HEK293 (cell line): ENCODE measurements around the gene SEMA7A.

Source experiments
- CTCF ChIA-PET: fragments of 350-600 bp; formaldehyde crosslinking; extraction: SDS; loops from one replicate; lab custom pipeline; 2021; ENCODE audit warnings: antibody characterized with exemption; lab: Yijun Ruan, JAX
- POLR2A ChIA-PET: fragments of 300-600 bp; formaldehyde crosslinking; extraction: SDS; loops from one replicate; lab custom pipeline; 2020; ENCODE audit warnings: antibody characterized with exemption, inconsistent platforms; lab: Yijun Ruan, JAX
- H3K27ac ChIP-seq: fragments of 200-500 bp; sonication (Bioruptor generic); 2 replicates; pipeline ENCODE4 v1.5.1; 2014; ENCODE audit warnings: low read depth, low read length, control low read depth, inconsistent platforms; ENCODE audit errors: extremely low read depth
- H3K36me3 ChIP-seq, 2 experiments: fragments of 200-500 bp in 1 of 2; sonication (Bioruptor generic) in 1 of 2; 1 replicate in 1 of 2; 2 replicates in 1 of 2; pipeline ENCODE4 v1.5.1; 2014 to 2017; ENCODE audit warnings: inconsistent platforms in 2 of 2, low read length in 2 of 2; ENCODE audit not compliant: control insufficient read depth in 2 of 2, insufficient read depth in 1 of 2
- H3K4me1 ChIP-seq: fragments of 200-500 bp; sonication (Bioruptor generic); 2 replicates; pipeline ENCODE4 v1.5.1; 2014; ENCODE audit warnings: mild to moderate bottlenecking, low read length, inconsistent platforms; ENCODE audit not compliant: control insufficient read depth, insufficient read depth
- H3K4me3 ChIP-seq: 2 replicates; pipeline ENCODE4 v1.5.1; 2011; ENCODE audit warnings: low read depth, mild to moderate bottlenecking, control low read depth, low read length, moderate library complexity
- H3K9me3 ChIP-seq: fragments of 200-500 bp; sonication (Bioruptor generic); 2 replicates; pipeline ENCODE4 v1.5.1; 2014; ENCODE audit warnings: low read depth, low read length, inconsistent platforms; ENCODE audit not compliant: control insufficient read depth, insufficient read depth
- HOXA7 ChIP-seq: sonication (generic); formaldehyde crosslinking; IDR thresholded peaks from 2 replicates; pipeline ENCODE4 v1.8.1; 2022; ENCODE audit warnings: missing genetic modification reagents, borderline replicate concordance
- IKZF3 ChIP-seq: fragments of 450-650 bp; IDR thresholded peaks from 2 replicates; pipeline ENCODE4 v1.5.0; 2018; ENCODE audit warnings: missing biosample characterization, mild to moderate bottlenecking, missing genetic modification characterization, moderate library complexity
- KLF8 ChIP-seq: fragments of 450-650 bp; formaldehyde crosslinking; IDR thresholded peaks from 2 replicates; pipeline ENCODE4 v1.5.1; 2016; ENCODE audit warnings: missing biosample characterization, missing genetic modification characterization
- PATZ1 ChIP-seq: fragments of 450-650 bp; formaldehyde crosslinking; IDR thresholded peaks from 2 replicates; pipeline ENCODE4 v1.5.1; 2016; ENCODE audit warnings: missing biosample characterization, missing genetic modification characterization
- SALL2 ChIP-seq: fragments of 450-650 bp; formaldehyde crosslinking; IDR thresholded peaks from 2 replicates; pipeline ENCODE4 v1.5.0; 2017; ENCODE audit warnings: missing biosample characterization, mild to moderate bottlenecking, missing genetic modification characterization, borderline replicate concordance
- ZNF146 ChIP-seq: fragments of 450-650 bp; formaldehyde crosslinking; IDR thresholded peaks from 2 replicates; pipeline ENCODE4 v1.5.1; 2016; ENCODE audit warnings: missing biosample characterization, missing genetic modification characterization
- ZNF18 ChIP-seq: fragments of 450-650 bp; formaldehyde crosslinking; IDR thresholded peaks from 2 replicates; pipeline ENCODE4 v1.5.1; 2016; ENCODE audit warnings: missing biosample characterization, missing genetic modification characterization
- ZNF184 ChIP-seq: fragments of 450-650 bp; IDR thresholded peaks from 2 replicates; pipeline ENCODE4 v1.5.1; 2018; ENCODE audit warnings: missing biosample characterization, mild to moderate bottlenecking, missing genetic modification characterization
- ZNF2 ChIP-seq: fragments of 450-650 bp; formaldehyde crosslinking; IDR thresholded peaks from 2 replicates; pipeline ENCODE4 v1.5.1; 2016; ENCODE audit warnings: missing biosample characterization, missing genetic modification characterization
- ZNF274 ChIP-seq, 2 experiments: fragments of 200-500 bp in 1 of 2; fragments of 450-650 bp in 1 of 2; sonication (Bioruptor generic) in 1 of 2; formaldehyde crosslinking in 1 of 2; IDR thresholded peaks; 2 replicates each; pipeline versions ENCODE4 v1.5.1 to v1.6.1; 2014 to 2016; ENCODE audit warnings: borderline replicate concordance in 1 of 2, inconsistent platforms in 1 of 2, low read length in 1 of 2, missing biosample characterization in 1 of 2, missing genetic modification characterization in 1 of 2
- ZNF37A ChIP-seq: fragments of 450-650 bp; IDR thresholded peaks from 2 replicates; pipeline ENCODE4 v1.5.1; 2018; ENCODE audit warnings: missing biosample characterization, missing genetic modification characterization
- ZNF398 ChIP-seq: fragments of 450-650 bp; formaldehyde crosslinking; IDR thresholded peaks from 2 replicates; pipeline ENCODE4 v1.5.1; 2017; ENCODE audit warnings: missing biosample characterization, missing genetic modification characterization
- ZNF423 ChIP-seq: fragments of 450-650 bp; formaldehyde crosslinking; IDR thresholded peaks from 2 replicates; pipeline ENCODE4 v1.5.1; 2016; ENCODE audit warnings: missing biosample characterization, missing genetic modification characterization
- ZNF530 ChIP-seq: fragments of 450-650 bp; formaldehyde crosslinking; IDR thresholded peaks from 2 replicates; pipeline ENCODE4 v1.5.1; 2016; ENCODE audit warnings: low read depth, missing biosample characterization, missing genetic modification characterization
- ZNF555 ChIP-seq: fragments of 450-650 bp; formaldehyde crosslinking; conservative IDR thresholded peaks from 2 replicates; pipeline ENCODE4 v1.5.1; 2017; ENCODE audit warnings: missing biosample characterization, mild to moderate bottlenecking, missing genetic modification characterization, inconsistent platforms
- ZNF600 ChIP-seq: fragments of 450-650 bp; formaldehyde crosslinking; IDR thresholded peaks from 2 replicates; pipeline ENCODE4 v1.5.1; 2016; ENCODE audit warnings: missing biosample characterization, missing genetic modification characterization
- ZNF624 ChIP-seq: fragments of 450-650 bp; formaldehyde crosslinking; IDR thresholded peaks from 2 replicates; pipeline ENCODE4 v1.5.1; 2017; ENCODE audit warnings: missing biosample characterization, missing genetic modification characterization
- ZNF837 ChIP-seq: fragments of 450-650 bp; formaldehyde crosslinking; IDR thresholded peaks from 2 replicates; pipeline ENCODE4 v1.5.1; 2016; ENCODE audit warnings: missing biosample characterization, missing genetic modification characterization
- ZSCAN30 ChIP-seq: fragments of 450-650 bp; IDR thresholded peaks from 2 replicates; pipeline ENCODE4 v1.5.1; 2018; ENCODE audit warnings: missing biosample characterization, mild to moderate bottlenecking, missing genetic modification characterization, moderate library complexity
- TF ChIP-seq, protein P1 (sequence below): fragments of 450-650 bp; formaldehyde crosslinking; IDR thresholded peaks from 2 replicates; pipeline ENCODE4 v1.5.1; 2016; ENCODE audit warnings: missing biosample characterization, missing genetic modification characterization
- TF ChIP-seq, protein P2 (sequence below): fragments of 450-650 bp; formaldehyde crosslinking; IDR thresholded peaks from 2 replicates; pipeline ENCODE4 v1.5.1; 2016; ENCODE audit warnings: missing biosample characterization, missing genetic modification characterization

Gene SEMA7A

DNA sequence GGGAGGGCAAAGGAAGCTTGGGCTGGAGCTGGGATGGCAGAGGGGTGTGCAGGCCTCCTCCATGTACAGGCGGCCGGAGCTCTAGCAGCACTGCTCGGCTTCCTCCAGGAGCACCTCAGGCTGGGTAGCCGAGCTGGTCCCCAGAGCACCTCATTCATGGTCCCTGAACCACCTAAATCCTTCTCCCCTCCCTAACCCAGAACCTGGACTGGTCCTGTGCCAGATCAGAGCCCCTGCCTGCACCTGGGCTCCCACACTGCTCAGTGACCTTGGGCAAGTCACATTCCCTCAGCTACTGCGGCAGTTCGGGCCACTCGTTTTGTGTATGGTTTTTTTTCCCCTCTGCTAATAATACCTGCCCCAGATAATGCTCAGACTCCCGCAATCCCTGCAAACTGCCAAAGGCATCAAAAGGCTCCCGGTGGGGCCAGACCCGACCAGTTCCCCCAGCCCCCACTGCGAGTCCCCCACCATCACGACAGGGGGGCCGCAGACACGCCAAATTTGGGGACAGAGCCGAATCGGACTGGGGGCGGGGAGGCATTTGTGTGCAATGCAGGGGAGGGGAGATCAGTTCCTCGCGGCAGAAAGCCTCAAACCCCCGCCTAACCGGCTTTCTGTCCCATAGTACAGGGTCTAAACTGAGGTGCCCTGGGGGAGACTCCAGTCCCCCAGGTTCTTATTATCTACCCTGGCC, 1.3 kb downstream of the SEMA7A start (continued):
- TF ChIP-seq ZNF398 (tag by site-specific recombination) = no peak
- TF ChIP-seq ZNF555 (tag by site-specific recombination) = no peak
- no peak for TF ChIP-seq SALL2
- TF ChIP-seq PATZ1 (tag by site-specific recombination) = 0 out of 2 replicates have a peak, but pooled peaks have one; percentile 38
- TF ChIP-seq, protein P1, sequence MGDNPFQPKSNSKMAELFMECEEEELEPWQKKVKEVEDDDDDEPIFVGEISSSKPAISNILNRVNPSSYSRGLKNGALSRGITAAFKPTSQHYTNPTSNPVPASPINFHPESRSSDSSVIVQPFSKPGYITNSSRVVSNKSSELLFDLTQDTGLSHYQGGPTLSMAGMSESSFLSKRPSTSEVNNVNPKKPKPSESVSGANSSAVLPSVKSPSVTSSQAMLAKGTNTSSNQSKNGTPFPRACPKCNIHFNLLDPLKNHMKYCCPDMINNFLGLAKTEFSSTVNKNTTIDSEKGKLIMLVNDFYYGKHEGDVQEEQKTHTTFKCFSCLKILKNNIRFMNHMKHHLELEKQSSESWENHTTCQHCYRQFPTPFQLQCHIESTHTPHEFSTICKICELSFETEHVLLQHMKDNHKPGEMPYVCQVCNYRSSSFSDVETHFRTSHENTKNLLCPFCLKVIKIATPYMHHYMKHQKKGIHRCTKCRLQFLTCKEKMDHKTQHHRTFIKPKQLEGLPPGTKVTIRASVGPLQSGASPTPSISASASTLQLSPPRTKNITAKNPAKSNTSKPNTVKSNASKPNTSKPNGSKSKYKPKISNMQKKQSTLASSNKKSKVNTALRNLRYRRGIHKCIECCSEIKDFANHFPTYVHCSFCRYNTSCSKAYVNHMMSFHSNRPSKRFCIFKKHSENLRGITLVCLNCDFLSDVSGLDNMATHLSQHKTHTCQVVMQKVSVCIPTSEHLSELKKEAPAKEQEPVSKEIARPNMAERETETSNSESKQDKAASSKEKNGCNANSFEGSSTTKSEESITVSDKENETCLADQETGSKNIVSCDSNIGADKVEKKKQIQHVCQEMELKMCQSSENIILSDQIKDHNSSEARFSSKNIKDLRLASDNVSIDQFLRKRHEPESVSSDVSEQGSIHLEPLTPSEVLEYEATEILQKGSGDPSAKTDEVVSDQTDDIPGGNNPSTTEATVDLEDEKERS (tag by site-specific recombination) = no peak
- no peak for TF ChIP-seq IKZF3 (tag by site-specific recombination)
- 0 out of 2 replicates have a peak, but pooled peaks have one; percentile 34 for TF ChIP-seq ZNF600
- no peak for TF ChIP-seq KLF8 (tag by site-specific recombination)
- no peak for TF ChIP-seq ZNF184 (tag by site-specific recombination)
- no peak for TF ChIP-seq ZNF146 (tag by site-specific recombination)
- TF ChIP-seq ZNF2 (tag by site-specific recombination) = no peak
- no peak for TF ChIP-seq ZNF530 (tag by site-specific recombination)
- no peak for TF ChIP-seq ZNF837
- TF ChIP-seq ZNF37A = no peak
- TF ChIP-seq ZNF274 (IDR thresholded peaks at IDR 0.05; ENCODE audit: low read length) = no peak
- no peak for TF ChIP-seq ZNF274 (tag by site-specific recombination; IDR thresholded peaks at IDR 0.05; ENCODE audit: borderline replicate concordance)
- no peak for TF ChIP-seq ZNF423 (tag by site-specific recombination)

DNA sequence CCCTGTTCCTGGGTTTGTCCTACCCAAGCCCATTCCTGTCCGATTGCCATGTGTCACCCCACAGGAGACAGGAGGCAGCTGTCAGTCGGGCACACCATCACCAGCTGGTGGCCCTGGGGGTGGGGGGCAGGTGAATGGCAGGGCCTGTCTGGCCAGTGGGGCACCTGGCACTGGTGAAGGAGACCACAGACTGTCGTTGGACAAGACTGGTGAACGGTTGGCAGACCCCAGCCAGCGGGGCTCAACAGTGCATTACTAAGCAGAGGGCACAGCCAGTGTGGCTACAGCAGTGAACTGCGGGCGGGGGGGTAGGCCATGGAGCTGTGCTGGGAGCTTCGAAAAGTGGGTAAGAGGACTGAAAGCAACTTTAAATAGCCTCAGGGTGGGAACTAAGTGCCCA, 2.1 kb downstream of the SEMA7A start:
- Histone ChIP-seq H3K9me3 (no peaks in the 10 kb centered on the region), H3K4me3 (no peak overlapping the region), H3K27ac (no peak overlapping the region), H3K36me3 (no peaks in the 10 kb centered on the region), H3K4me1 (peaks cover 4% of the 10 kb centered on the region)
- CTCF ChIA-PET = interaction anchor here (0.6 to 26.4 kb wide), 3 partner anchors 53 to 571 kb away, joined by 3 to 768 read pairs (median 3); partner anchors contain the start of gene CYP11A1
- POLR2A ChIA-PET = interaction anchor here (0.7 to 1.2 kb wide), 3 partner anchors 24 to 39 kb away, joined by 3 to 5 read pairs (median 3); partner anchors contain the start of gene UBL7
- no peak for TF ChIP-seq HOXA7 (CRISPR knock-in tag)
- TF ChIP-seq ZNF624 (tag by site-specific recombination) = no peak
- TF ChIP-seq, protein P2, sequence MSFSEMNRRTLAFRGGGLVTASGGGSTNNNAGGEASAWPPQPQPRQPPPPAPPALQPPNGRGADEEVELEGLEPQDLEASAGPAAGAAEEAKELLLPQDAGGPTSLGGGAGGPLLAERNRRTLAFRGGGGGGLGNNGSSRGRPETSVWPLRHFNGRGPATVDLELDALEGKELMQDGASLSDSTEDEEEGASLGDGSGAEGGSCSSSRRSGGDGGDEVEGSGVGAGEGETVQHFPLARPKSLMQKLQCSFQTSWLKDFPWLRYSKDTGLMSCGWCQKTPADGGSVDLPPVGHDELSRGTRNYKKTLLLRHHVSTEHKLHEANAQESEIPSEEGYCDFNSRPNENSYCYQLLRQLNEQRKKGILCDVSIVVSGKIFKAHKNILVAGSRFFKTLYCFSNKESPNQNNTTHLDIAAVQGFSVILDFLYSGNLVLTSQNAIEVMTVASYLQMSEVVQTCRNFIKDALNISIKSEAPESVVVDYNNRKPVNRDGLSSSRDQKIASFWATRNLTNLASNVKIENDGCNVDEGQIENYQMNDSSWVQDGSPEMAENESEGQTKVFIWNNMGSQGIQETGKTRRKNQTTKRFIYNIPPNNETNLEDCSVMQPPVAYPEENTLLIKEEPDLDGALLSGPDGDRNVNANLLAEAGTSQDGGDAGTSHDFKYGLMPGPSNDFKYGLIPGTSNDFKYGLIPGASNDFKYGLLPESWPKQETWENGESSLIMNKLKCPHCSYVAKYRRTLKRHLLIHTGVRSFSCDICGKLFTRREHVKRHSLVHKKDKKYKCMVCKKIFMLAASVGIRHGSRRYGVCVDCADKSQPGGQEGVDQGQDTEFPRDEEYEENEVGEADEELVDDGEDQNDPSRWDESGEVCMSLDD (tag by site-specific recombination) = no peak
- no peak for TF ChIP-seq ZNF18
- TF ChIP-seq ZSCAN30 (tag by site-specific recombination) = no peak
- TF ChIP-seq, all 188 proteins: peak for 0
